BJ (cell line): ENCODE measurements around the gene CYB5R4. TPM values are rescaled to one million over a fixed set of nuclear protein-coding genes. Genes with fewer than 3 reads are reported as not detected.

ENCODE experiments used
- CTCF ChIA-PET: fragments of 350-600 bp; formaldehyde crosslinking; extraction: SDS; loops from one replicate; lab custom pipeline; 2021; ENCODE audit warnings: antibody characterized with exemption, inconsistent platforms; lab: Yijun Ruan, JAX
- POLR2A ChIA-PET: fragments of 300-600 bp; sonication (Branson Sonifier 250); formaldehyde crosslinking; extraction: SDS; loops from one replicate; lab custom pipeline; 2021; ENCODE audit warnings: antibody characterized with exemption; lab: Charles Lee
- DNase-seq: peaks from one replicate; pipeline ENCODE4 v3.0.0-alpha.2; 2011; ENCODE audit warnings: low read depth
- H3K27me3 ChIP-seq: 2 replicates; pipeline ENCODE4 v1.6.0; 2011; ENCODE audit warnings: low read length; ENCODE audit not compliant: control insufficient read depth, insufficient read depth
- H3K36me3 ChIP-seq: 2 replicates; pipeline ENCODE4 v1.5.1; 2011; ENCODE audit warnings: low read length; ENCODE audit not compliant: control insufficient read depth, insufficient read depth
- H3K4me3 ChIP-seq: 2 replicates; pipeline ENCODE4 v1.5.1; 2011; ENCODE audit warnings: low read depth, mild to moderate bottlenecking, control low read depth, low read length
- polyA minus RNA-seq: library from RNA; depleted of rRNA, polyadenylated mRNA; stranded (reverse); fragments of >200 nt; gene quantifications from 2 replicates; pipeline ENCODE4 v1.2.3, GENCODE V29; 2011; rRNA and poly(A)+ RNA removed
- polyA plus RNA-seq: library from polyadenylated mRNA; depleted of rRNA; stranded (reverse); fragments of >200 nt; gene quantifications from 2 replicates; pipeline ENCODE4 v1.2.3, GENCODE V29; 2011; rRNA removed
- TF ChIP-seq, protein P1 (sequence below): IDR thresholded peaks from 2 replicates; pipeline ENCODE4 v1.5.1; 2011; ENCODE audit warnings: low read depth, mild to moderate bottlenecking, control low read depth, inconsistent platforms, low read length, moderate library complexity; ENCODE audit not compliant: insufficient read depth

Gene CYB5R4, protein sequence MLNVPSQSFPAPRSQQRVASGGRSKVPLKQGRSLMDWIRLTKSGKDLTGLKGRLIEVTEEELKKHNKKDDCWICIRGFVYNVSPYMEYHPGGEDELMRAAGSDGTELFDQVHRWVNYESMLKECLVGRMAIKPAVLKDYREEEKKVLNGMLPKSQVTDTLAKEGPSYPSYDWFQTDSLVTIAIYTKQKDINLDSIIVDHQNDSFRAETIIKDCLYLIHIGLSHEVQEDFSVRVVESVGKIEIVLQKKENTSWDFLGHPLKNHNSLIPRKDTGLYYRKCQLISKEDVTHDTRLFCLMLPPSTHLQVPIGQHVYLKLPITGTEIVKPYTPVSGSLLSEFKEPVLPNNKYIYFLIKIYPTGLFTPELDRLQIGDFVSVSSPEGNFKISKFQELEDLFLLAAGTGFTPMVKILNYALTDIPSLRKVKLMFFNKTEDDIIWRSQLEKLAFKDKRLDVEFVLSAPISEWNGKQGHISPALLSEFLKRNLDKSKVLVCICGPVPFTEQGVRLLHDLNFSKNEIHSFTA
- polyA plus RNA-seq = 2.7 and 7.5 TPM in 2 replicates
- polyA minus RNA-seq = 1.4 and 3.8 TPM in 2 replicates

DNA sequence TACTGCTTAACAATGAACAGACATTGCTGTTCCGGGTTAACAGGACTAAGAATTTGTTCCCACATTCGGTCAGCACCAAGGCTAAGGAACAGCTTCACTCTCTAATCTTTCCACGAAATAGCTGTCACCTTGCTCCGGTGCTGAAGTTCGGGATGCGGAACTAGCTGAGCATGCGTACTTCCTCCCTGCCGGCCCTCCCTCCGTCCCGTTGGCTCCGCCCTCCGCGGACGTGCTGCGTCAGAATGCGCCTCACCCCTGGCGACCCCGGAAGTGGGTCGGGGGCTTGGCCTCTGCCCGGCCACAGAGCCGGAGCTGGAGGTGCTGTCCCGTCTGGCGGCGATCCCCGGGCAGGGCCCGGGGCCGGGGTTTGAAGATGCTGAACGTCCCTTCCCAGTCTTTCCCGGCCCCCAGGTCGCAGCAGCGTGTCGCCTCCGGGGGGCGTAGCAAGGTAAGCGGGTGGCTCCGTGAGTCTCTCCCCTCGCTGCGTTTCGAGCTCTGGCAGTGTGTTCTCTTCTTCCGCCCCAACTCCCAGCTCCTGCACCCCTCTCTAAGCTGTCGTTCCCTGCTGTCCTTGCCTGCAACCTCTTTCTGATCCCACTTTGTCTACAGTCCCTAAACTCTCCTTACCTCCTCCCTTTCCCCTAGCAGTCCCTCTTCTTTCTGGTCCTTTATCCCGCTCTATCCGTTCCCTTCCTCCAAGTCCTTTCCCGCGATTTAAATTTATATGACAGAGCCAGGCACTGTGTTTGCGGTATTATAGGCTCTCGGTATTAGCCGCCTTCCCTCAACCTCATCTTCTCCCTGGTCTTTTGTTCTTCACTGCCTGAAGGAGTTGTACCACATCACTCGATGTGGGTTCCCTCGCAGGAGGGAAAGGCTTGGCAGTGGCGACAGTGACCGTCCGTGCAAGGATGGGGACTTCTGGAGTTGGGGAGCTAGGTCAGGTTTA is at the start of gene CYB5R4:
CYB5R4 (plus strand) TSS at position 280 of the 949 bp plus-strand sequence; CDS start at position 374, 94 bp downstream.
- DNase-seq = peak; percentile 67
- Histone ChIP-seq H3K36me3 (no peaks in the 10 kb centered on the region), H3K4me3 (peak within 1 kb of the TSS; percentile 48), H3K27me3 (no peaks in the 10 kb centered on the region; the same call in 1 of the 2 replicates)
- TF ChIP-seq, protein P1, sequence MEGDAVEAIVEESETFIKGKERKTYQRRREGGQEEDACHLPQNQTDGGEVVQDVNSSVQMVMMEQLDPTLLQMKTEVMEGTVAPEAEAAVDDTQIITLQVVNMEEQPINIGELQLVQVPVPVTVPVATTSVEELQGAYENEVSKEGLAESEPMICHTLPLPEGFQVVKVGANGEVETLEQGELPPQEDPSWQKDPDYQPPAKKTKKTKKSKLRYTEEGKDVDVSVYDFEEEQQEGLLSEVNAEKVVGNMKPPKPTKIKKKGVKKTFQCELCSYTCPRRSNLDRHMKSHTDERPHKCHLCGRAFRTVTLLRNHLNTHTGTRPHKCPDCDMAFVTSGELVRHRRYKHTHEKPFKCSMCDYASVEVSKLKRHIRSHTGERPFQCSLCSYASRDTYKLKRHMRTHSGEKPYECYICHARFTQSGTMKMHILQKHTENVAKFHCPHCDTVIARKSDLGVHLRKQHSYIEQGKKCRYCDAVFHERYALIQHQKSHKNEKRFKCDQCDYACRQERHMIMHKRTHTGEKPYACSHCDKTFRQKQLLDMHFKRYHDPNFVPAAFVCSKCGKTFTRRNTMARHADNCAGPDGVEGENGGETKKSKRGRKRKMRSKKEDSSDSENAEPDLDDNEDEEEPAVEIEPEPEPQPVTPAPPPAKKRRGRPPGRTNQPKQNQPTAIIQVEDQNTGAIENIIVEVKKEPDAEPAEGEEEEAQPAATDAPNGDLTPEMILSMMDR = peak; percentile 65
- POLR2A ChIA-PET = no interaction called here
- CTCF ChIA-PET = interaction anchor here (1.0 to 1.8 kb wide), 6 partner anchors 9 to 368 kb away, joined by 3 to 5 read pairs (median 4); partner anchors contain the start of gene CEP162

DNA sequence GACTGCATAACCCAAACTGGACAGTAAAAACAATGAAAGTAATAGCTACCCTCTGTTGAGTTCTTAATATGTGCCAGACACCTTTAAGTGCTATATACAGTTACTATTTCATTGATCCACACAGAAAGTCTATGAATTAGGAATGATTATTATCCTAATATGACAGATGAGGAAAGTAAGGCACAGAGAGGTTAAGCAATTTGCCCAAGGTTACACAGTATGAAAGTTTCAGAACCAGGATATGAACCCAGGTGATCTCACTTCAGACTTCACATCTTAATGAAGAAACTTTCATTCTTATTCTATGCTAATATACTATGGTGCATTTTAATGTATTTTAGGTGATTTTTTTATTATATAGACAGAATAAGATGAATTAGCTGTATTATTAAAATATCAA is 46.9 kb upstream of the CYB5R4 start:
- ChIA-PET POLR2A (no interaction called here), CTCF (interaction anchor here (0.6 to 1.2 kb wide), 3 partner anchors 18 to 371 kb away, joined by 3 read pairs; no protein-coding TSS in a partner anchor)
- H3K36me3 ChIP-seq = no peaks in the 10 kb centered on the region
- TF ChIP-seq, protein P1 = no peak
- H3K27me3 ChIP-seq = no peaks in the 10 kb centered on the region
- no peak overlapping the region for H3K4me3 ChIP-seq
- DNase-seq = no peak

DNA sequence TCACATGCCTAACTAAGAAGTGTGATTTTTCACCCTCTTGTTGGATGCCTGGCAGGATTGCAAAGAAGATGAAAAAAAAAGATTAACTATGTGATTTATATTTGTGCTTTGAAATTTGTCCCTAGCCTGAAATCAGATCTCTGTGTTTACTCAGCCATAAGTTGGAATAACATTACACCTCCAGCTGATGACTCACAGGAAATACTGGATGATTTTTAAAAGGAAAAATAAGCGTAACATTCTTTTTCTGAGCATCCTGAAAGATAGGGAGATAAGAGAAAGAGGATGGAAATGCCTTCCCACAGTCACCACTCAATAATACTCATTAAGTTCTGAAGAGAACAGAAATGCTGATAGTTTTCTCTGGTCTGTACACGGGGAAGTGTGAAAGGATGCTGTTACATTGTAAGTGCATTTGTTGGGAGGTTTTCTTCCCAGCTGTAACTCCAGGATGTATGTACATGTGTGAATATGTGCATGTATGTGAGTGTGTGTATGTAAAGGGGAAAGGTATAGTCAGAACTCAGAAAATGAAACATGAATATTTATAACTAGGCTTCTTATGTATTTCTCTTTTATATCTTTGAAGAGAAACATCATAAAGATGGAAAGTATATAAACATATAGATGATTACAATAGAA is 43.7 kb upstream of the CYB5R4 start:
- DNase-seq = no peak
- no peaks in the 10 kb centered on the region for H3K36me3 ChIP-seq
- H3K27me3 ChIP-seq = no peaks in the 10 kb centered on the region
- H3K4me3 ChIP-seq = no peak overlapping the region
- TF ChIP-seq, protein P1 = no peak
- POLR2A ChIA-PET = no interaction called here
- CTCF ChIA-PET = no interaction called here

DNA sequence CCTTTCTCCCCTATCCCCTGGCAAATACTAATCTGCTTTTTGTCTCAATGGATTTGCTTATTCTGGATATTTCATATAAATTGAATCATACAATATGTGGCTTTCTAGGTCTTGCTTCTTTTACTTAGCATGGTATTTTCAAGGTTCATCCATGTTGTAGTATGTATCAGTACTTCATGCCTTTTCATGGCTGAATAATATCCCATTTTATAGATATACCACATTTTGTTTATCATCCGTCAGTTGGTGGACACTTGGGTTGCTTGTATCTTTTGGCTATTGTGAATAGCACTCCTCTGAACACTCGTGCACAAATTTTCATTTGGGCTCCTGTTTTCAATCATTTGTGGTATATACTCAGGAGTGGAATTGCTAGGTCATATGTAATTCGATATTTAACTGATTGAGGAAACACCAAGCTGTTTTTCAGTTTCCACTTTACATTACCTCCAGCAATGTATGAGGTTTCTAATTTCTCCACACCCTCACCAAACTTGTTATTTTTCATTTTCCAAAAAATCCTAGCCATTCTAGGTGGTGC is 36.8 kb upstream of the CYB5R4 start:
- DNase-seq = no peak
- Histone ChIP-seq H3K4me3 (no peak overlapping the region), H3K36me3 (no peaks in the 10 kb centered on the region), H3K27me3 (no peaks in the 10 kb centered on the region)
- ChIA-PET CTCF (interaction anchor here (0.7 kb wide), 1 partner anchor 390 kb away, joined by 3 read pairs; no protein-coding TSS in a partner anchor), POLR2A (no interaction called here)
- TF ChIP-seq, protein P1 = no peak
